Keratinocyte (primary cell): ENCODE results near the gene COL7A1. TPM values are rescaled to one million over a fixed set of nuclear protein-coding genes. Genes with fewer than 3 reads are reported as not detected.

ENCODE experiments used
- DNase-seq: peaks from one replicate; pipeline ENCODE4 v3.0.0-alpha.2; 2011; ENCODE audit warnings: low read depth, missing footprints, low spot score
- FAIRE-seq: peaks from 2 replicates; lab custom pipeline; 2011; peaks lifted over from hg19 to GRCh38; lab: Jason Lieb, UNC
- H2AFZ ChIP-seq: 2 replicates; pipeline ENCODE4 v1.6.0; 2012; ENCODE audit warnings: low read length, control low read depth, inconsistent platforms; ENCODE audit not compliant: control insufficient read depth
- H3K27ac ChIP-seq: 2 replicates; pipeline ENCODE4 v1.5.1; 2011; ENCODE audit warnings: low read length; ENCODE audit not compliant: control insufficient read depth, insufficient read depth
- H3K27me3 ChIP-seq: 3 replicates; pipeline ENCODE4 v1.6.0; 2011; ENCODE audit warnings: low read length; ENCODE audit not compliant: control insufficient read depth, insufficient read depth; ENCODE audit errors: extremely low read depth
- H3K36me3 ChIP-seq, 2 experiments: 2 replicates in 1 of 2; 3 replicates in 1 of 2; pipeline ENCODE4 v1.5.1; 2011; ENCODE audit warnings: low read length in 2 of 2, mild to moderate bottlenecking in 1 of 2; ENCODE audit not compliant: control insufficient read depth in 2 of 2, insufficient read depth in 2 of 2; ENCODE audit errors: extremely low read depth in 1 of 2
- H3K4me1 ChIP-seq: 3 replicates; pipeline ENCODE4 v1.5.1; 2011; ENCODE audit warnings: low read length; ENCODE audit not compliant: control insufficient read depth, insufficient read depth; ENCODE audit errors: extremely low read depth
- H3K4me2 ChIP-seq: 3 replicates; pipeline ENCODE4 v1.6.0; 2011; ENCODE audit warnings: low read depth, low read length; ENCODE audit not compliant: control insufficient read depth, insufficient read depth; ENCODE audit errors: extremely low read depth
- H3K4me3 ChIP-seq, 3 experiments: fragments of 200-600 bp in 1 of 3; sonication (generic) in 1 of 3; 2 replicates in 2 of 3; 3 replicates in 1 of 3; pipeline ENCODE4 v1.5.1; 2011 to 2016; ENCODE audit warnings: low read length in 3 of 3, mild to moderate bottlenecking in 3 of 3, control low read depth in 2 of 3, inconsistent platforms in 1 of 3, low read depth in 1 of 3, mixed read lengths in 1 of 3, mixed run types in 1 of 3, moderate library complexity in 1 of 3; ENCODE audit not compliant: control insufficient read depth in 2 of 3, insufficient read depth in 2 of 3; ENCODE audit errors: extremely low read depth in 1 of 3
- H3K79me2 ChIP-seq: 2 replicates; pipeline ENCODE4 v1.6.0; 2012; ENCODE audit warnings: low read length; ENCODE audit not compliant: control insufficient read depth, insufficient read depth
- H3K9ac ChIP-seq: 3 replicates; pipeline ENCODE4 v1.6.0; 2011; ENCODE audit warnings: low read length; ENCODE audit not compliant: control insufficient read depth, insufficient read depth; ENCODE audit errors: extremely low read depth
- H3K9me1 ChIP-seq: 3 replicates; pipeline ENCODE4 v1.6.0; 2011; ENCODE audit warnings: low read length; ENCODE audit not compliant: control insufficient read depth, insufficient read depth; ENCODE audit errors: extremely low read depth
- H3K9me3 ChIP-seq: 2 replicates; pipeline ENCODE4 v1.5.1; 2012; ENCODE audit warnings: low read depth, low read length; ENCODE audit not compliant: control insufficient read depth
- H4K20me1 ChIP-seq: 3 replicates; pipeline ENCODE4 v1.6.0; 2011; ENCODE audit warnings: low read length; ENCODE audit not compliant: control insufficient read depth, insufficient read depth; ENCODE audit errors: extremely low read depth
- EZH2 ChIP-seq: IDR thresholded peaks from one replicate; pipeline ENCODE4 v1.6.1; 2012; ENCODE audit warnings: inconsistent platforms, mild to moderate bottlenecking, low read length, moderate library complexity
- dilution Hi-C: fragments of 300-500 bp; cut with MboI; formaldehyde crosslinking; loops from one replicate; pipeline ENCODE4 v1.7.0; 2020; ENCODE audit warnings: low sequenced_read_pairs; ENCODE audit not compliant: extremely low pct_ligation_motif_present
- polyA plus RNA-seq, 5 experiments: library from polyadenylated mRNA; depleted of rRNA in 3 of 5; stranded (reverse) in 3 of 5; stranded (forward) in 1 of 5; unstranded in 1 of 5; fragments of >200 nt; gene quantifications; 1 replicate in 1 of 5; 2 replicates in 3 of 5; 3 replicates in 1 of 5; pipeline versions ENCODE4 v1.2.1 to v1.2.3, GENCODE V29; 2011 to 2012; ENCODE audit warnings: missing spikeins in 2 of 5, low read depth in 1 of 5, low replicate concordance in 1 of 5
- small RNA-seq, 3 experiments: library from RNA; depleted of rRNA; stranded (forward); fragments of <200 nt; gene quantifications; one replicate each; pipeline ENCODE3, GENCODE V24; 2012; ENCODE audit warnings: low read depth in 3 of 3, low replicate concordance in 1 of 3; ENCODE audit not compliant: insufficient read length in 3 of 3
- TF ChIP-seq, protein P1 (sequence below), 3 experiments: IDR thresholded peaks in 1 of 3; conservative IDR thresholded peaks in 1 of 3; optimal IDR thresholded peaks in 1 of 3; 2 replicates in 2 of 3; 3 replicates in 1 of 3; pipeline versions ENCODE3 to v1.5.1; 2011; ENCODE audit warnings: low read length in 3 of 3, mild to moderate bottlenecking in 3 of 3, moderate library complexity in 2 of 3, control low read depth in 1 of 3, inconsistent platforms in 1 of 3; ENCODE audit not compliant: insufficient read depth in 2 of 3; ENCODE audit errors: extremely low read depth in 1 of 3

COL7A1 gene
- polyA plus RNA-seq, 1 donor (not counting 4 experiments of a cell fraction or from before 2014, with no cell fraction given), result 59.4 TPM

DNA sequence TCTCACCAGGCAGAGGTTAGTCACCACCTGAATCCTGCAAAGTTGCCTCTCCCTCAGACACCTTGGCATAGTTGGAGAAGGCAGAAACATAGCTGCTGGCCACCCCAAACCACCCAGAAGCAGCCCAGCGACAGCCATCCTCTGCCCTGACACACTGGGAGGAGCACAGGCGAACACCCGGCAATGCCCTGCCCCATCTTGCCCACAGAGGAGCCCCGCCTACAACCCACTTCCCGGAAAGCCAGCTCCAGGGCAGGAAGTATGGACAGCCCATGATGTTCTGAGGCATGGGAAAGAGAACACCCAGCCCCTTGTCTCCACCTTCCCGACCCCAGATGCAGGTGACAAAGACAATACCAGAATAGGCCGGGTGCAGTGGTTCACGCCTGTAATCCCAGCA is 78.6 kb downstream of the COL7A1 start:
- Histone ChIP-seq H3K27ac (no peak overlapping the region), H3K9ac (no peak overlapping the region), H3K4me2 (no peak overlapping the region), H2AFZ (no peak overlapping the region), H3K36me3 (peaks cover 0 to 6% of the 10 kb centered on the region in 2 experiments), H3K4me1 (peaks cover 4% of the 10 kb centered on the region), H3K4me3 (no peak overlapping the region), H3K79me2 (no peaks in the 10 kb centered on the region), H4K20me1 (no peaks in the 10 kb centered on the region), H3K9me1 (no peaks in the 10 kb centered on the region), H3K27me3 (no peaks in the 10 kb centered on the region), H3K9me3 (no peaks in the 10 kb centered on the region)
- FAIRE-seq (peak; percentile 20), DNase-seq (no peak)
- TF ChIP-seq, protein P1, sequence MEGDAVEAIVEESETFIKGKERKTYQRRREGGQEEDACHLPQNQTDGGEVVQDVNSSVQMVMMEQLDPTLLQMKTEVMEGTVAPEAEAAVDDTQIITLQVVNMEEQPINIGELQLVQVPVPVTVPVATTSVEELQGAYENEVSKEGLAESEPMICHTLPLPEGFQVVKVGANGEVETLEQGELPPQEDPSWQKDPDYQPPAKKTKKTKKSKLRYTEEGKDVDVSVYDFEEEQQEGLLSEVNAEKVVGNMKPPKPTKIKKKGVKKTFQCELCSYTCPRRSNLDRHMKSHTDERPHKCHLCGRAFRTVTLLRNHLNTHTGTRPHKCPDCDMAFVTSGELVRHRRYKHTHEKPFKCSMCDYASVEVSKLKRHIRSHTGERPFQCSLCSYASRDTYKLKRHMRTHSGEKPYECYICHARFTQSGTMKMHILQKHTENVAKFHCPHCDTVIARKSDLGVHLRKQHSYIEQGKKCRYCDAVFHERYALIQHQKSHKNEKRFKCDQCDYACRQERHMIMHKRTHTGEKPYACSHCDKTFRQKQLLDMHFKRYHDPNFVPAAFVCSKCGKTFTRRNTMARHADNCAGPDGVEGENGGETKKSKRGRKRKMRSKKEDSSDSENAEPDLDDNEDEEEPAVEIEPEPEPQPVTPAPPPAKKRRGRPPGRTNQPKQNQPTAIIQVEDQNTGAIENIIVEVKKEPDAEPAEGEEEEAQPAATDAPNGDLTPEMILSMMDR (optimal IDR thresholded peaks at IDR 0.05 in 1 of 3, IDR thresholded peaks at IDR 0.05 in 1 of 3, conservative IDR thresholded peaks at IDR 0.05 in 1 of 3; ENCODE audit: extremely low read depth in 1 of 3, insufficient read depth in 2 of 3, low read length in 3 of 3), result no peak
- no peak for TF ChIP-seq EZH2
- dilution Hi-C loops, result no loop called here

DNA sequence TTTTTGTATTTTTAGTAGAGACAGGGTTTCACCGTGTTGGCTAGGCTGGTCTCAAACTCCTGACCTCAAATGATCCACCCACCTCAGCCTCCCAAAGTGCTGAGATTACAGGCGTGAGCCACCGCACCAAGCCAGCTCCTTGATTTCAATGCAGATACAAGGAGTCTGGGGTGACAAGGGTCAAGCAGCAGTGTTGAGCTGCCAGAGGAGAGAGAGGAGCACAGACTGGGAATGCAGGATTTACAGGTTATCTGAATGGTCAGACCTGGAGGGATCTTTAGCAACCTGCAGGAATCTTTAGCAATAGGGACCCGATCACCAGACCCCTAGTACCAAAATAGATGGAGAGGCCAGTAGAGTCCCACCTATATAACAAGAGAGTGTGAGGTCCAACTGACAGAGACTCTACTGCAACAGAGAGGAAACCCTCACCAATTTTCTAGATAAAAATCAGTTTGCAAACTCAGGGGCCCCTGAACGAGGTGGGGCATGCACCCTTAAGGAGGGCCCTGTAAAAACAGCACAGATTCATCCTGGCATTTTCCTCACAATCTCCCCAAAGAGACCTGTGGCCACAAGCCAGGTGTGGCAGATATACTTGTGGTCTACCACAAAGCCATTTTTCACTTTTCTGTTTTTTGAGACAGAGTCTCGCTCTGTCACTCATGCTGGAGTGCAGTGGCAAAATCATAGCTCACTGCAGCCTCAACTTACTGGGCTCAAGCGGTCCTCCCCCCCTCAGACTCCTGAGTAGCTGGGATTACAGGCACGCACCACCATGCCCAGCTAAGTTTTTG is 80.5 kb downstream of the COL7A1 start:
- H3K27me3 ChIP-seq, result no peaks in the 10 kb centered on the region
- H3K9ac ChIP-seq, result no peak overlapping the region
- H4K20me1 ChIP-seq, result no peaks in the 10 kb centered on the region
- DNase-seq (no peak), FAIRE-seq (no peak)
- dilution Hi-C loops, result no loop called here
- no peaks in the 10 kb centered on the region for H3K9me3 ChIP-seq
- no peak overlapping the region for H3K27ac ChIP-seq
- TF ChIP-seq, protein P1 (optimal IDR thresholded peaks at IDR 0.05 in 1 of 3, IDR thresholded peaks at IDR 0.05 in 1 of 3, conservative IDR thresholded peaks at IDR 0.05 in 1 of 3; ENCODE audit: extremely low read depth in 1 of 3, insufficient read depth in 2 of 3, low read length in 3 of 3), result no peak
- no peak for TF ChIP-seq EZH2
- H3K9me1 ChIP-seq, result no peaks in the 10 kb centered on the region
- H2AFZ ChIP-seq, result no peak overlapping the region
- H3K79me2 ChIP-seq, result no peaks in the 10 kb centered on the region
- H3K4me2 ChIP-seq, result no peak overlapping the region
- peaks cover 4% of the 10 kb centered on the region for H3K4me1 ChIP-seq
- H3K4me3 ChIP-seq, result no peak overlapping the region
- peaks cover 0 to 3% of the 10 kb centered on the region in 2 experiments for H3K36me3 ChIP-seq

Small RNA genes lying within 50 kb of the gene (small RNA-seq; reads per million reads assigned to genes)
- 0 to 0.33 (median 0.25) reads per million in 3 experiments for gene MIR6823

Other genes with a start within 250 kb of the COL7A1 start
- not detected in 3 replicates for gene FBXW12, start 223.1 kb downstream of the COL7A1 start, polyA plus RNA-seq
- gene PLXNB1, start 165.2 kb downstream of the COL7A1 start, polyA plus RNA-seq, result 67.5 to 124 TPM (median 83.0 TPM) in 3 replicates
- gene CCDC51, start 155.2 kb downstream of the COL7A1 start, polyA plus RNA-seq, result 27.9 to 28.8 TPM (median 28.4 TPM) in 3 replicates
- 190 to 418 TPM (median 306 TPM) in 3 replicates for gene TMA7, start 155.1 kb downstream of the COL7A1 start, polyA plus RNA-seq
- gene ATRIP, start 148.6 kb downstream of the COL7A1 start, polyA plus RNA-seq, result 8.6 to 9.7 TPM (median 9.1 TPM) in 3 replicates
- 94.4 to 159 TPM (median 95.5 TPM) in 3 replicates for gene SHISA5, start 91.2 kb downstream of the COL7A1 start, polyA plus RNA-seq
- 15.1 to 22.0 TPM (median 16.2 TPM) in 3 replicates for gene PFKFB4, start 38.5 kb downstream of the COL7A1 start, polyA plus RNA-seq
- gene UCN2, start 31.5 kb downstream of the COL7A1 start, polyA plus RNA-seq, result 5.7 to 10.0 TPM (median 6.3 TPM) in 3 replicates
- 417 to 473 TPM (median 440 TPM) in 3 replicates for gene UQCRC1, start 14.3 kb upstream of the COL7A1 start, polyA plus RNA-seq
- gene TMEM89, start 26.4 kb upstream of the COL7A1 start, polyA plus RNA-seq, result not detected in 3 replicates
- gene SLC26A6, start 40.1 kb upstream of the COL7A1 start, polyA plus RNA-seq, result 24.9 to 35.7 TPM (median 34.5 TPM) in 3 replicates
- gene CELSR3, start 67.6 kb upstream of the COL7A1 start, polyA plus RNA-seq, result 0.25 to 0.53 TPM (median 0.31 TPM) in 3 replicates
- 9.8 to 15.8 TPM (median 10.5 TPM) in 3 replicates for gene NCKIPSD, start 90.6 kb upstream of the COL7A1 start, polyA plus RNA-seq
- 94.3 to 124 TPM (median 110 TPM) in 3 replicates for gene IP6K2, start 121.9 kb upstream of the COL7A1 start, polyA plus RNA-seq